ENCODE measurements around the gene PCBP3. TPM values are rescaled to one million over a fixed set of nuclear protein-coding genes. Genes with fewer than 3 reads are reported as not detected.

PCBP3 gene
- polyA plus RNA-seq, 5 donors: 1.9 to 2.8 (median 2.2) TPM

DNA sequence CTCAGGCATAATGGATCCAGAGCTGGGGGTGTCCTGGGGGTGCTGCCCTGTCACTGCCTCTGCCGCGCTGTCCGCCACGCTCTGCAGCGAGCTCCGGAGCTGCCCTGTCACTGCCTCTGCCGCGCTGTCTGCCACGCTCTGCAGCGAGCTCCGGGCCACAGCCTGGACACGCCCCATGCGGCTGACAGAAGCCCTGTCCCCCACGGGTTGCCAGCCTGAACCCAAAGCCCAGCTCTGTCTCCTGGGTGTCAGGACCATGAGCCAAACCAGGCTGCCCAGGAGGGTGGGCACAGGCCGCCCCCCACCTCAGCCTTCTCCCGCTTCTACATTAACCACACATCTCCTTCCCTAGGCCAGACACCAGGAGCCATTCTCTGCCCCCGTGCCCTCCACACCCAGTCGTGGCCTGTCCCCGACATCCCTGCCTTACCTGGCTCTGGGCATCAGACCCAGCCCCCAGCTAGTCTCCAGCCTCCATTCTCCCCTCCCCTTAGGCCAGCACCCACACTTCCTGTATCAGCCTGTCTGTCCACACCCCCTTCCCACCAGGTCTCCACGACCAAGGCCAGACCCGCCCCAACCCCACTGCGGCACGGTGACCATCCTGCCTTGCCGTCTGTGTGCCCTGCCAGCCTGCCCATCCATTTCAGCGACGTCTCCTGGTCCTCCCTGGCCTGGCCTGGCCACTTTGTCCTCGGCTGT lies 265.2 kb downstream of the PCBP3 start:
- DNase-seq: no peak

DNA sequence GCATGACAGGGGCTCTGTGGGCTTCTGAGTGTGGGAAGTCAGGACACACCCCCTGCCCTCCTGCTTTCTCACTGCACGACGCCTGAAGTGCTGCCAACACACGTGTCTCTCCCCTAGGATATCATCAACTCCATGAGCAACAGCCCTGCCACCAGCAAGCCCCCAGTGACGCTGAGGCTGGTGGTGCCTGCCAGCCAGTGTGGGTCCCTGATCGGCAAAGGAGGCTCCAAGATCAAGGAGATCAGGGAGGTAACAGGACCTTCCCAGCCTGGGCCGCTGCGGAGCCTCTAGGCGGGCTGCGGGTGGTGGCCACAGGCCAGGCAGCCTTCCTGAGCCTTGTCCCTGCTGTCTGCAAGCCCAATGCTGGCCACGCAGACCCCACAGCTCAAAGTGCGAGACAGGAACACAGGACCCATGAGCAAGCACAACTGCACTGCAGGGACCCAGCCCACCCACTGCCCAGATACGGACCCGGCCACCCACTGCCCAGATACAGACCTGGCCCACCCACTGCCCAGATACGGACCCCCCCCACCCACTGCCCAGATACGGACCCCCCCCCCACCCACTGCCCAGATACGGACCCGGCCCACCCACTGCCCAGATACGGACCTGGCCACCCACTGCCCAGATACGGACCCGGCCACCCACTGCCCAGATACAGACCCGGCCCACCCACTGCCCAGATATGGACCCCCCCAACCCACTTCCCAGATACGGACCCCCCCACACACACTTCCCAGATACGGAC lies 265.9 kb downstream of the PCBP3 start:
- no peak for DNase-seq

DNA sequence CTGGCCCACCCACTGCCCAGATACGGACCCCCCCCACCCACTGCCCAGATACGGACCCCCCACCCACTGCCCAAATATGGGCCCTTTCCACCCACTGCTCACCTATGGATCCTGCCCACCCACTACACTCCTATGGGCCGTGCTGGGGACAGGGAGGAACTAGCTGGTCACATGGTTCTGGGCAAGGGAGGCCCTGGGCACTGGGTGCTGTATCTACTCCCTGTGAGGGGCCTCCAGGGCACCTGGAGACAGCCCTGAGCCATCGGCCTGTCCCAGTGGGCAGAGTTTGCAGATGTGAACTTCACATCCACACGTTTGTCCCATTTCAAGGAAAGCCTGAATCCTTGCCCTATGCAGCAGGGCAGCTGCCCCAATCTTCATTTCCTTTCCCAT lies 266.6 kb downstream of the PCBP3 start:
- no peak for DNase-seq

GRCh38 chr21:45910548-45911221 lies 267.2 kb downstream of the PCBP3 start:
- DNase-seq: no peak

- DNase-seq: no peak
These were observed 268.3 kb downstream of the PCBP3 start for GRCh38 chr21:45911806-45912325.

DNA sequence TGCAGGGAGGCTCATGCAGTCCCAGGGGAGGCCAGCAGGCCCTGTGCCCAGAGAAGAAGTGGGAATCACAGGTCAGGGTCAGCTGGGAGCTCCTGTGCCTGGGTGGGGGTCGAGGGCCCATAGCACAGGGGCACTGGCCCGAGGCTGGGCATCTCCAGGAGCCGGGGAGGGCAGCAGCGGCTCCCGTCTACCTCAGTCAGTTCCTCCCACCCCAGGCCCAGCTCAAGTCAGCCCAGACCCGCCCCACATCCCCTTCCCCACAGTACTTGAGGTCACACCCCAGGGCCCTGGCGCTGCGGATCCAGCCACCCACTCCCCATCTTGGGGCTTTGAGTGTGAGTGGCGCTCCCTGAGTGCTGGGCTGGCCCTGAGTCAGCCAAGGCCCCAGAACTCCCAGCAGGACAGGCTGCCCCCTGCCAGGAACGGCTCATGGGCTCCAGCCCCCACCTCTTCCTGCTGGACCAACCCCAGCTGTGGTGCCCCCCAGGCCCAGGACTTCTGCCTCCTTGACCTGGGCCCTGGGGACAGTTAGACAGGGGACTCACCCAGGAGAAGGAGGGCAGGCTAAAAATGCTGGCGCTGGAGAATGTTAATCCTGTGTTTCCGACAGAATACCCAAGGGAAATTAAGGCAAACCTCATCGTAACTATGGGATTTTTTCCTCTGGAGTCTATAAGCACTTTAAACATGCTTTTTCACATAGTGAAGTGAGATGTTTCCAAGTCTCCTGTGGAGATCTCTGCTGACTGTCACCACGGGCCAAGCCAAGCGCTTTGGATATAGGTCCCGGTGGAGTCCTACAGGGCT lies 269.3 kb downstream of the PCBP3 start:
- DNase-seq: no peak

DNA sequence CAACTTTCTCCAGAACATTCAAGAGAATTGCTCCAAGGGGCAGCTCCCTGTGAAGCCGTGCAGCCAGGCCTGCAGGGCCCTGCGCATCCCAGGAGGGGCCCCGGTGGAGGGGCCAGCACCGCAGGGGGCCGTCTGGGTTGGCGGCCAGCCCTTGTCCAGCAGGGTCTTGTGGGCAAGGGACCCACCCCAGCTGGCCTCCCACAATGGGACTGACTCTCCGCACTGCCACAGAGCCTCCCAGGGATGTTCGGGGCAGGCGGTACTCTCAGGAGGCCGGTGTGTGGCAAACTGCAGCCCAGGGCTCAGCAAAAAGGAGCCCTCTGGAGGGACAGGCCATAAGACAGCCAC lies 269.9 kb downstream of the PCBP3 start:
- DNase-seq: no peak

DNA sequence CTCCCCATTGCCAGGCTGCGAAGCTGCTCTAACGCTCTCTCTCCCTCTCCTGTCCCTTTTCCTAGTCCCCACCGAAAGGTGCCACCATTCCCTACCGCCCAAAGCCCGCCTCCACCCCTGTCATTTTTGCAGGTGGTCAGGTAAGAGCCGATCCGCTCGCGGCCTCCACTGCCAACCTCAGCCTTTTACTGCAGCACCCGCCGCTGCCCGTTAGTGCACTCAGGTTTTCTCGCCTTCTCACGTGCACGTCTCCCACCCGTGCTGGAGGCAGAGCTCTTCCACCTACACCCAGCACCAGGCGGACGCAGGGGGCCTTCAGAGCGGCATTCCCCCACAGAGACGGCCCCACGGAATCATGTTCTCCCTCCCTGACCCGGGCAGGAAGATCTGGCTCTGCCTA lies 270.4 kb downstream of the PCBP3 start:
- DNase-seq: no peak

- no peak for DNase-seq
These were observed 270.9 kb downstream of the PCBP3 start for GRCh38 chr21:45914321-45914845.

- no peak for DNase-seq
These were observed 272.7 kb downstream of the PCBP3 start for GRCh38 chr21:45916011-45916840.

GRCh38 chr21:45917241-45917640 lies 273.7 kb downstream of the PCBP3 start:
- no peak for DNase-seq

DNA sequence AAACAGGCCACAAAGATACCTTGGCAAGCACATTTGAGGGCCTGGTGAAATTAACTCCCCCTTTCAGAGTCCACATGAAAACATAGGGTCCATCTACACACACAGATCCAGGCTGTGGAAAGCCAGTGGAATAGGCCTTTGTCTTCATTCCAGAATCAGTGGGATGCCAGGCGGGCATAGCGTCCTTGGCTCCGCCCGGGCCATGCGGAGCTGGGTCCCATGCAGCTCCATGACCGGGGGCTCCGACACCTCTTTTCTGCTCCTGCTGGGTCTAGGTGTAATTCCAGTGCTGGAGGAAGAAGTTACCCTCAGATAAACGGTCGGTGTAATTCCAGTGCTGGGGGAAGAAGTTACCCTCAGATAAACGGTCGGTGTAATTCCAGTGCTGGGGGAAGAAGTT lies 274.5 kb downstream of the PCBP3 start:
- no peak for DNase-seq

DNA sequence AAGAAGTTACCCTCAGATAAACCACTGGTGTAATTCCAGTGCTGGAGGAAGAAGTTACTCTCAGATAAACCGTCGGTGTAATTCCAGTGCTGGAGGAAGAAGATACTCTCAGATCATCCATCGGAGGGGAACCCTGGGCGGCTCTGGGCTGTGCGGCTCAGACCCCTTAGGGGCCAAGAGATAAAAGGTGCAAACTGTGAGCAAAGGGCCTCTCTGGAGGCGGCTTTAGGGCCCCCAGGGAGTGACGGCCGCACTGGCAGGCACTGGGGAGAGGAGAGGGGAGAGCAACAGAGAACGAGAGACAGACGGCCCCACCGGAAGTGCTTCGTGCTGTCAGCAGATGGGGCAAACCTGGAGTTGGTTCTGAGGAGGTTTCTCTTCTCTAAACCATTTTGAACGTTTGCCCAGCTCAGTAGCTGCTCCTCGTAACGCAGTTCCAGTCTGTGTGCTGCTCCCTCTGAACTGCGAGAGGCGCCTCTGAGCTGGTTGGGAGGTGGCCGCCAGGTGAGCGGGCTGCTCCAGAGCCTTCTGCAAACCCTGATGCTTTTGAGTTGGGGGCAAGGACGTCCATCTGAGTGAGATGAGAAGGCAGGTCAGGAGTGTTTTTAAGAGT lies 275.4 kb downstream of the PCBP3 start:
- peak in 1 of 2 donors; percentile 10 for DNase-seq

DNA sequence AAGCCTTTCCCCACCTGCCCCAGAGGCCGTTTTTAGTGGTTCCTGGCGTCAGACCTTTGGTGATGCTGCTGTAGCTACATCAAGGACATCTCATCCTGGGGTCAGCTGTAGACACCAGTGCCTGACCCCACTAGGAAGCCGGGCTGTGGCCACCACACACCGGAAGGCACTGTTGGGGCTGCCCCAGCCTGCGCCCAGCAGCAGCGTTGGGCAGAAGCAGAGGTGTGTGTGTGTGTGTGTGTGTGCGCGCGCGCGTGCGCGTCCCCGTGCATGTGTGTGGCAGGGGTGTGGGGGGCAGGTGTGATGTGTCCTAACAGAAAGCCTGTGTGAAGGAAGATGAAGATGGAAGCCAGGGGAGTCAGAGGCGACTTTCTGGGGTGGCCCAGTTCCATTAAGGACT lies 276.1 kb downstream of the PCBP3 start:
- no peak for DNase-seq

DNA sequence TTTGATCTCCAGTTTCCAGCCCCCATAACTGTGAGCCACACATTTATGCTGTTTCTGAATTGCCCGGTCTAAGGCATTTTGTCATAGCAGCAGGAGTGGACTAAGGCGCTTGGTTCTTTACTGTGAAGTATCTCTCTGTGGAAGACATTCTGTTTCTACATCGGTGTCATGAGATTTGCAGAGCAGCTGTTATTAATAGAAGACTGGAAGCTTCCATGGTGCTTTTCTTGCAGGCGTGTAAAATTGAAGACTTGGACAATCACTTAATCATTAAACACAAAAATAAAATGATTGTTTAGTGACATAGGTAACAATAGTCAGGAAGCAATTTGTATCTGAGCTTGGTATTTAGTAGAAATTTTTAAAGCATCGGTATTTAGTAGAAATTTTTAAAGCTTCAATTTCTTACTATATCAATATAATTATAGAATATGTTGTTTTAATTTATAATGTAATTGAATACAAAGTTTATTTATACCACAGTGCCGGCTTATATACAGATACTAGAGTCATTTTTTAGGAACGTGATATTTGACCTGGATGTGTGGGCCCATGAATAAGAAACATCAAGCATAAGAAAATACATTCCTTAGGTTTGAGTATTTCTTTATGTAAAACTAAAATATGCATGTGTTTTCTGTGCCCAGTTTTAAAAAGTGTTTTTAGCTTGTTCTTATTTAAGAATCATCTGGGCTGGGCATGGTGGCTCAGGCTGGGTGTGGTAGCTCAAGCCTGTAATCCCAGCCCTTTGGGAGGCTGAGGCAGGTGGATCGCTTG lies 277.5 kb downstream of the PCBP3 start:
- no peak for DNase-seq

GRCh38 chr21:45921917-45922316 lies 278.4 kb downstream of the PCBP3 start:
- DNase-seq: no peak

GRCh38 chr21:45922648-45923047 lies 279.1 kb downstream of the PCBP3 start:
- DNase-seq: no peak

GRCh38 chr21:45923146-45923545 lies 279.6 kb downstream of the PCBP3 start:
- DNase-seq: peak; percentile 34 to 37

- DNase-seq: no peak
These were observed 282.8 kb downstream of the PCBP3 start for GRCh38 chr21:45926281-45926680.
